CD4-positive, alpha-beta T cell treated with Interleukin-10 for 1 hour (primary cell): ENCODE measurements around the gene OBSCN.

Experiments
- DNase-seq: peaks from one replicate; pipeline ENCODE4 v3.0.0-alpha.2; 2020

Gene OBSCN

GRCh38 chr1:228333739-228334115 lies 125.9 kb downstream of the OBSCN start:
- no peak for DNase-seq

GRCh38 chr1:228334226-228334935 lies 126.5 kb downstream of the OBSCN start:
- no peak for DNase-seq

GRCh38 chr1:228334954-228335353 lies 127.1 kb downstream of the OBSCN start:
- DNase-seq, result no peak

- DNase-seq, result no peak
Measured at GRCh38 chr1:228335406-228336307, 127.8 kb downstream of the OBSCN start.

GRCh38 chr1:228336308-228337030 lies 128.6 kb downstream of the OBSCN start:
- no peak for DNase-seq

- no peak for DNase-seq
Measured at GRCh38 chr1:228337031-228337564, 129.3 kb downstream of the OBSCN start.

GRCh38 chr1:228337711-228338520 lies 130.1 kb downstream of the OBSCN start:
- no peak for DNase-seq

- DNase-seq, result no peak
Measured at GRCh38 chr1:228338521-228339051, 130.7 kb downstream of the OBSCN start.

GRCh38 chr1:228339059-228339704 lies 131.3 kb downstream of the OBSCN start:
- no peak for DNase-seq

- no peak for DNase-seq
Measured at GRCh38 chr1:228339766-228340685, 132.2 kb downstream of the OBSCN start.

- no peak for DNase-seq
Measured at GRCh38 chr1:228340686-228341449, 133.0 kb downstream of the OBSCN start.

GRCh38 chr1:228341450-228341813 lies 133.6 kb downstream of the OBSCN start:
- DNase-seq, result no peak

- DNase-seq, result no peak
Measured at GRCh38 chr1:228341814-228342626, 134.2 kb downstream of the OBSCN start.

GRCh38 chr1:228342627-228343190 lies 134.9 kb downstream of the OBSCN start:
- DNase-seq, result no peak

- DNase-seq, result no peak
Measured at GRCh38 chr1:228343191-228343661, 135.4 kb downstream of the OBSCN start.

- DNase-seq, result no peak
Measured at GRCh38 chr1:228344631-228345072, 136.8 kb downstream of the OBSCN start.

GRCh38 chr1:228345201-228345930 lies 137.5 kb downstream of the OBSCN start:
- DNase-seq, result no peak
